Left lung (tissue), 14 donors: ENCODE measurements around the gene COMTD1. TPM values are rescaled to one million over a fixed set of nuclear protein-coding genes. Genes with fewer than 3 reads are reported as not detected.

Experiments used
- ATAC-seq: fragments of 200-7000 bp; cut with Tn5 transposase; one replicate; pipeline ENCODE4 v1.9.1; 2020; ENCODE audit warnings: moderate library complexity
- DNase-seq, 4 donors: peaks; one replicate each; pipeline ENCODE4 v3.0.0-alpha.2; 2013 to 2020
- H3K27ac ChIP-seq, 2 donors: fragments of 200-600 bp; sonication (generic) in 1 of 2; one replicate each; pipeline versions ENCODE4 v1.5.0 to v1.8.0; 2020 to 2021
- H3K27me3 ChIP-seq, 2 donors: fragments of 200-600 bp; sonication (generic) in 1 of 2; one replicate each; pipeline versions ENCODE4 v1.5.0 to v1.8.0; 2020 to 2021
- H3K36me3 ChIP-seq, 2 donors: fragments of 200-600 bp; sonication (generic) in 1 of 2; one replicate each; pipeline versions ENCODE4 v1.5.0 to v1.8.0; 2020 to 2021
- H3K4me1 ChIP-seq, 2 donors: fragments of 200-600 bp; one replicate each; pipeline ENCODE4 v1.8.0; 2021
- H3K4me3 ChIP-seq, 2 donors: fragments of 200-600 bp; sonication (generic) in 1 of 2; one replicate each; pipeline versions ENCODE4 v1.5.0 to v1.8.0; 2020 to 2021; ENCODE audit warnings: mild to moderate bottlenecking in 1 of 2
- H3K9me3 ChIP-seq, 2 donors: fragments of 200-600 bp; sonication (generic) in 1 of 2; one replicate each; pipeline versions ENCODE4 v1.5.0 to v1.8.0; 2020 to 2021
- CTCF ChIP-seq, 2 donors: fragments of 200-600 bp; sonication (generic) in 1 of 2; IDR thresholded peaks; one replicate each; pipeline versions ENCODE4 v1.5.0 to v1.8.0; 2021; ENCODE audit warnings: antibody characterized with exemption in 2 of 2
- intact Hi-C, 2 donors: fragments of 100-400 bp; cut with DNase I; formaldehyde crosslinking; loops; one replicate each; pipeline versions ENCODE4 v1.11.2 to v1.14.2; 2022
- long read RNA-seq, 12 donors: library from polyadenylated mRNA in 2 of 12; unstranded in 2 of 12; transcript quantifications; one replicate each; pipeline ENCODE4 v2.0.0 and lab custom pipeline, GENCODE V29; 2019 to 2026
- polyA plus RNA-seq, 6 donors: library from polyadenylated mRNA; unstranded; fragments of 120-200 nt; gene quantifications; one replicate each; pipeline ENCODE4 v1.2.1, GENCODE V29; 2013; ENCODE audit not compliant: insufficient read length in 6 of 6
- total RNA-seq, 2 donors: library from RNA; stranded (reverse); fragmentation: NEBNext Ultra II Directional; extraction: Animal tissue kit (Norgen Biotek cat#: 25700); gene quantifications; one replicate each; pipeline ENCODE4 v1.2.1, GENCODE V29; 2021
- donor health status: DM: no; HTN: yes; CAD: no.
- donor health status: DM: no; HTN: no; CAD: no.

The COMTD1 gene
- total RNA-seq: 10 to 100 TPM; 18.6 to 26.5 TPM
- 1 to 10 TPM; 3.4 to 4.7 (median 4.3) TPM for polyA plus RNA-seq
- long read RNA-seq, donor 1, partial matches to known transcripts: 0 of 1 reads
- long read RNA-seq, donor 1, other reads (novel, unspliced or antisense): 0 of 1 reads
- long read RNA-seq, donor 2, partial matches to known transcripts: 0 of 2 reads
- long read RNA-seq, donor 2, other reads (novel, unspliced or antisense): 0 of 2 reads
- long read RNA-seq, donor 3, partial matches to known transcripts: 0 of 2 reads
- long read RNA-seq, donor 3, other reads (novel, unspliced or antisense): 0 of 2 reads
- long read RNA-seq, donor 4, transcript COMTD1-201 (7 exons, 976 nt): major isoform, 39 of 52 reads
- long read RNA-seq, donor 4, partial matches to known transcripts: 5 of 52 reads
- long read RNA-seq, donor 4, other reads (novel, unspliced or antisense): 7 of 52 reads
- long read RNA-seq, donor 5, partial matches to known transcripts: 0 of 3 reads
- long read RNA-seq, donor 5, other reads (novel, unspliced or antisense): 0 of 3 reads
- long read RNA-seq, donor 6, partial matches to known transcripts: 0 of 2 reads
- long read RNA-seq, donor 6, other reads (novel, unspliced or antisense): 0 of 2 reads
- long read RNA-seq, donor 7, partial matches to known transcripts: 0 of 2 reads
- long read RNA-seq, donor 7, other reads (novel, unspliced or antisense): 0 of 2 reads
- long read RNA-seq, donor 8, partial matches to known transcripts: 0 of 1 reads
- long read RNA-seq, donor 8, other reads (novel, unspliced or antisense): 0 of 1 reads
- long read RNA-seq, donor 9: 0 reads
- long read RNA-seq, donor 10, transcript COMTD1-201 (7 exons, 976 nt): major isoform, 55 of 66 reads
- long read RNA-seq, donor 10, partial matches to known transcripts: 2 of 66 reads
- long read RNA-seq, donor 10, other reads (novel, unspliced or antisense): 6 of 66 reads
- long read RNA-seq, donor 11, transcript COMTD1-201 (7 exons, 976 nt): major isoform, 9 of 13 reads
- long read RNA-seq, donor 11, partial matches to known transcripts: 0 of 13 reads
- long read RNA-seq, donor 11, other reads (novel, unspliced or antisense): 0 of 13 reads
- long read RNA-seq, donor 12: 0 reads

DNA sequence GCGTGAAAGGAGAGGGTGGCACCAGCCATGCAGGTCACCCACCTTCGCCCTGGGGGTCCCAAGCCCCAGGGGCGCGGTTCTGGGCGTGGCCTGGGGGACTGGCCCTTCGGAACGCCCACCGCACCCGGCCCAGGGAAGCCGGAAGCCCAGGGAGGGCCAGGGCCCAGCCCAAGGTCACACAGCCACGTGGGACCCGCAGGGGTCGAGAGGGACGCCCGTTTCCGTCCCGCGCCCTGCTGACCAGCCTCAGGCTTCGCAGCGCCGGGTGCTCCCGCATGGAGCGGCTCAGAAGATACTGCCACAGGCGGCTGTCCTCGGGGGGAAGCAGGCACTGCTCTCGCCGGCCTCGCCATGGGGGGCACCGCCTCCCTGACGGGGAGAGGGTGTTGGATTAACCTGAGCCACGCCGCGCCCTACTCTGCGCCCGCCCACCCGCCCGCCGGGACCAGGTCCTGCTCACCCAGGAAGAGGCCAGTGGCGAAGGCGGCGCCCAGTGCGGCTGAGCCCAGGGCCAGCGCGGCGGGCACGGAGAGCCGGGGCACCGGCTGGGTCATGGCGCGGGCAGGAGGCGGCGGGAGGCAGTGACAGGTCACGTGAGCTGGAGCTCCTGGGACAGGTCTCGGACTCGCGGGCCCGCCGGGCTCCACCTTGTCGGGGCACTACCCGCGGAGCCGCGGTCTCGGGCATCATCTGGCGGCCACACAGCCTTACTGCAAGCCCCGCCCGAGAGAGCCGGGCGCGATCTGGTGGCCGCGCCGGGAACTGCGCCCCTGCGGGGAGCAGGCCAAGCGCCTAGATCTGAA, at the start of gene COMTD1:
Gene COMTD1 (minus strand): TSS at position 583 of the 803 bp plus-strand sequence. CDS start 29 bp downstream, at position 554.
- peak; percentile 100 for TF ChIP-seq CTCF (IDR thresholded peaks at IDR 0.05)
- peak; percentile 89 for ATAC-seq
- Histone ChIP-seq H3K27ac (peak within 1 kb of the TSS; percentile 75 to 86), H3K27me3 (no peaks in the 10 kb centered on the region), H3K4me1 (peaks cover 5 to 20% of the 10 kb centered on the region in 2 donors), H3K4me3 (peak within 1 kb of the TSS; percentile 88 to 95), H3K36me3 (peaks cover 0 to 24% of the 10 kb centered on the region in 2 donors), H3K9me3 (no peaks in the 10 kb centered on the region)
- intact Hi-C loops: loop anchor here in 1 of 2 donors (10.0 kb wide), 1 partner anchor 131 kb away; a partner anchor contains a TSS
- peak; percentile 84 to 100 (median 94) for DNase-seq

DNA sequence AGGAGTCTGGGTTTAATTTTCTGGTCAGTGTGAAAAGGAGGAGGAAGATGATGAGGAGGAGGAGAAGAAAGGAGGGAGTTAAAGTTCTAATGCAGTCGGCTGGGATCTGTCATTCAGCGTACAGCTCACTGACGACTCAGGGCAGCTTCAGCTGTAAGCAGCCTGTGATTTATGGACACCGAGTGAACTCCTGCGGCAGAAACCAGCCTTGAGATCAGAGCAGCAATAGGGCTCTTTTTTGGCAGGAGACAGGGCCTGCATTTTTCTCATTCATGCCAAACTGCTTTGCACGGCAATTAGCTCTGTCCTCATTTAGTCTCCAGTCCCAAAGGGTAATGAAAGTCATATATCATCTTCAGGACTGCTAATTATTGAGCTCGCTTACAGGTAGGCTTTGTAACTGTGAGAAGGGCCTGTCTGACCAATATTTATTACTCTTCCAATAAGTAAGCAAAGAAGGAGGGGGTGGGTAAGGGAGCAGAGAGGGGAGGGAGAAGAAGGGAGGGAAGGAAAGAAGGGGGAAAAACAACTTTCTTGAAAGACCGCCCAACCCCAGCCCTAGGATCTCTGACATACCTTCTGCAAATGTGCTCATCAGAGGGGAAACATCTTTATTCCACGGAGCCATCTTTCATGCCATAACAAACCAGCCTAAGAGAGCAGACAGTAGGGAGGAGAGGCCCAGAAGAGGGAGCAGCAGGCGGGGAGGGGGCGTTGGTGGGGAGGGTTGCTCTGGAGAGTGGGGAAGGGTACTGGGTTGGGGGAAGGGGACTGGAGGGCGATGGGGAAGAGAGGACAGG, 48.1 kb upstream of the COMTD1 start:
- Histone ChIP-seq H3K27me3 (no peaks in the 10 kb centered on the region), H3K36me3 (no peaks in the 10 kb centered on the region), H3K27ac (peak overlapping the region in 1 of 2 donors; percentile 25), H3K4me1 (no peaks in the 10 kb centered on the region), H3K4me3 (no peak overlapping the region), H3K9me3 (no peaks in the 10 kb centered on the region)
- intact Hi-C loops: no loop called here
- peak; percentile 27 for ATAC-seq
- peak in 1 of 4 donors; percentile 50 for DNase-seq
- no peak for TF ChIP-seq CTCF (IDR thresholded peaks at IDR 0.05)

GRCh38 chr10:75283078-75283670, 47.4 kb upstream of the COMTD1 start:
- TF ChIP-seq CTCF (IDR thresholded peaks at IDR 0.05): no peak
- intact Hi-C loops: no loop called here
- H3K27ac ChIP-seq: peak overlapping the region in 1 of 2 donors; percentile 25
- no peak overlapping the region for H3K4me3 ChIP-seq
- no peaks in the 10 kb centered on the region for H3K4me1 ChIP-seq
- no peaks in the 10 kb centered on the region for H3K27me3 ChIP-seq
- no peaks in the 10 kb centered on the region for H3K36me3 ChIP-seq
- H3K9me3 ChIP-seq: no peaks in the 10 kb centered on the region
- ATAC-seq: peak; percentile 8
- no peak for DNase-seq

- no peak for TF ChIP-seq CTCF (IDR thresholded peaks at IDR 0.05)
- DNase-seq: no peak
- no peaks in the 10 kb centered on the region for H3K27me3 ChIP-seq
- ATAC-seq: no peak
- no peaks in the 10 kb centered on the region for H3K4me1 ChIP-seq
- no peak overlapping the region for H3K4me3 ChIP-seq
- intact Hi-C loops: no loop called here
- no peaks in the 10 kb centered on the region for H3K9me3 ChIP-seq
- no peaks in the 10 kb centered on the region for H3K36me3 ChIP-seq
- no peak overlapping the region for H3K27ac ChIP-seq
Measured at GRCh38 chr10:75281974-75282373, 46.2 kb upstream of the COMTD1 start.
